H1 (cell line): Measurements from ENCODE around the gene SI. TPM values are rescaled to one million over a fixed set of nuclear protein-coding genes. Genes with fewer than 3 reads are reported as not detected.

ENCODE experiments used
- polyA plus RNA-seq, 7 experiments: library from polyadenylated mRNA; depleted of rRNA in 3 of 7; stranded (reverse) in 5 of 7; unstranded in 2 of 7; fragments of >200 nt in 5 of 7; fragments of 200-250 nt in 2 of 7; gene quantifications; 1 replicate in 5 of 7; 2 replicates in 1 of 7; 4 replicates in 1 of 7; pipeline versions ENCODE4 v1.2.1 to v1.2.3, GENCODE V29; 2011 to 2013; ENCODE audit warnings: missing spikeins in 2 of 7, mixed read lengths in 2 of 7
- total RNA-seq: library from RNA; stranded (reverse); fragmentation: NEBNext Ultra II Directional; extraction: Animal tissue kit (Norgen Biotek cat#: 25700); gene quantifications from 2 replicates; pipeline ENCODE4 v1.2.1, GENCODE V29; 2021
- TF ChIP-seq, protein P1 (sequence below): fragments of 300-600 bp; sonication (generic); IDR thresholded peaks from 2 replicates; pipeline ENCODE4 v1.7.1; 2012; ENCODE audit warnings: low read length, moderate library complexity, mild to moderate bottlenecking, inconsistent platforms; ENCODE audit not compliant: insufficient replicate concordance

The SI gene
- total and polyA plus RNA-seq, 2 of the 8 experiments (the other 6 are each of a cell fraction or from before 2014, with no cell fraction given): not detected

DNA sequence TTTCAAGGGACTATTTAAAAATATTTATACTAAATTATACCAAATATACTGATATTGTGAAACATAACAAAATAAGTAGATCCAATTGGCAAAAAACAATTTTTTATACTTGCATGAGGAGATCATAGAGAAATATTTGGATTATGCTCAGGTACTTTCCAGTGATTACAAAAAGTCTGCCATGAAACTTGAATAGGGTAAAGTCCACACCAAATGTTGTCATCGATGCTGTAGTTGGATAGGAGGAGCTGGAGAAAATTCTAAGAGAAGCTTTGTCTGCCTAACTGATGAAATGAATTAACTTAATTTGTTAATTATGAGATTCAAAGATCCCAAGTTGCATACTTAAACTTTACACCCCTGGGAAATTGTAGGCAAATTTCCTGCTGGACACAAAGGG is 93.3 kb downstream of the SI start (continued):
- TF ChIP-seq, protein P1, sequence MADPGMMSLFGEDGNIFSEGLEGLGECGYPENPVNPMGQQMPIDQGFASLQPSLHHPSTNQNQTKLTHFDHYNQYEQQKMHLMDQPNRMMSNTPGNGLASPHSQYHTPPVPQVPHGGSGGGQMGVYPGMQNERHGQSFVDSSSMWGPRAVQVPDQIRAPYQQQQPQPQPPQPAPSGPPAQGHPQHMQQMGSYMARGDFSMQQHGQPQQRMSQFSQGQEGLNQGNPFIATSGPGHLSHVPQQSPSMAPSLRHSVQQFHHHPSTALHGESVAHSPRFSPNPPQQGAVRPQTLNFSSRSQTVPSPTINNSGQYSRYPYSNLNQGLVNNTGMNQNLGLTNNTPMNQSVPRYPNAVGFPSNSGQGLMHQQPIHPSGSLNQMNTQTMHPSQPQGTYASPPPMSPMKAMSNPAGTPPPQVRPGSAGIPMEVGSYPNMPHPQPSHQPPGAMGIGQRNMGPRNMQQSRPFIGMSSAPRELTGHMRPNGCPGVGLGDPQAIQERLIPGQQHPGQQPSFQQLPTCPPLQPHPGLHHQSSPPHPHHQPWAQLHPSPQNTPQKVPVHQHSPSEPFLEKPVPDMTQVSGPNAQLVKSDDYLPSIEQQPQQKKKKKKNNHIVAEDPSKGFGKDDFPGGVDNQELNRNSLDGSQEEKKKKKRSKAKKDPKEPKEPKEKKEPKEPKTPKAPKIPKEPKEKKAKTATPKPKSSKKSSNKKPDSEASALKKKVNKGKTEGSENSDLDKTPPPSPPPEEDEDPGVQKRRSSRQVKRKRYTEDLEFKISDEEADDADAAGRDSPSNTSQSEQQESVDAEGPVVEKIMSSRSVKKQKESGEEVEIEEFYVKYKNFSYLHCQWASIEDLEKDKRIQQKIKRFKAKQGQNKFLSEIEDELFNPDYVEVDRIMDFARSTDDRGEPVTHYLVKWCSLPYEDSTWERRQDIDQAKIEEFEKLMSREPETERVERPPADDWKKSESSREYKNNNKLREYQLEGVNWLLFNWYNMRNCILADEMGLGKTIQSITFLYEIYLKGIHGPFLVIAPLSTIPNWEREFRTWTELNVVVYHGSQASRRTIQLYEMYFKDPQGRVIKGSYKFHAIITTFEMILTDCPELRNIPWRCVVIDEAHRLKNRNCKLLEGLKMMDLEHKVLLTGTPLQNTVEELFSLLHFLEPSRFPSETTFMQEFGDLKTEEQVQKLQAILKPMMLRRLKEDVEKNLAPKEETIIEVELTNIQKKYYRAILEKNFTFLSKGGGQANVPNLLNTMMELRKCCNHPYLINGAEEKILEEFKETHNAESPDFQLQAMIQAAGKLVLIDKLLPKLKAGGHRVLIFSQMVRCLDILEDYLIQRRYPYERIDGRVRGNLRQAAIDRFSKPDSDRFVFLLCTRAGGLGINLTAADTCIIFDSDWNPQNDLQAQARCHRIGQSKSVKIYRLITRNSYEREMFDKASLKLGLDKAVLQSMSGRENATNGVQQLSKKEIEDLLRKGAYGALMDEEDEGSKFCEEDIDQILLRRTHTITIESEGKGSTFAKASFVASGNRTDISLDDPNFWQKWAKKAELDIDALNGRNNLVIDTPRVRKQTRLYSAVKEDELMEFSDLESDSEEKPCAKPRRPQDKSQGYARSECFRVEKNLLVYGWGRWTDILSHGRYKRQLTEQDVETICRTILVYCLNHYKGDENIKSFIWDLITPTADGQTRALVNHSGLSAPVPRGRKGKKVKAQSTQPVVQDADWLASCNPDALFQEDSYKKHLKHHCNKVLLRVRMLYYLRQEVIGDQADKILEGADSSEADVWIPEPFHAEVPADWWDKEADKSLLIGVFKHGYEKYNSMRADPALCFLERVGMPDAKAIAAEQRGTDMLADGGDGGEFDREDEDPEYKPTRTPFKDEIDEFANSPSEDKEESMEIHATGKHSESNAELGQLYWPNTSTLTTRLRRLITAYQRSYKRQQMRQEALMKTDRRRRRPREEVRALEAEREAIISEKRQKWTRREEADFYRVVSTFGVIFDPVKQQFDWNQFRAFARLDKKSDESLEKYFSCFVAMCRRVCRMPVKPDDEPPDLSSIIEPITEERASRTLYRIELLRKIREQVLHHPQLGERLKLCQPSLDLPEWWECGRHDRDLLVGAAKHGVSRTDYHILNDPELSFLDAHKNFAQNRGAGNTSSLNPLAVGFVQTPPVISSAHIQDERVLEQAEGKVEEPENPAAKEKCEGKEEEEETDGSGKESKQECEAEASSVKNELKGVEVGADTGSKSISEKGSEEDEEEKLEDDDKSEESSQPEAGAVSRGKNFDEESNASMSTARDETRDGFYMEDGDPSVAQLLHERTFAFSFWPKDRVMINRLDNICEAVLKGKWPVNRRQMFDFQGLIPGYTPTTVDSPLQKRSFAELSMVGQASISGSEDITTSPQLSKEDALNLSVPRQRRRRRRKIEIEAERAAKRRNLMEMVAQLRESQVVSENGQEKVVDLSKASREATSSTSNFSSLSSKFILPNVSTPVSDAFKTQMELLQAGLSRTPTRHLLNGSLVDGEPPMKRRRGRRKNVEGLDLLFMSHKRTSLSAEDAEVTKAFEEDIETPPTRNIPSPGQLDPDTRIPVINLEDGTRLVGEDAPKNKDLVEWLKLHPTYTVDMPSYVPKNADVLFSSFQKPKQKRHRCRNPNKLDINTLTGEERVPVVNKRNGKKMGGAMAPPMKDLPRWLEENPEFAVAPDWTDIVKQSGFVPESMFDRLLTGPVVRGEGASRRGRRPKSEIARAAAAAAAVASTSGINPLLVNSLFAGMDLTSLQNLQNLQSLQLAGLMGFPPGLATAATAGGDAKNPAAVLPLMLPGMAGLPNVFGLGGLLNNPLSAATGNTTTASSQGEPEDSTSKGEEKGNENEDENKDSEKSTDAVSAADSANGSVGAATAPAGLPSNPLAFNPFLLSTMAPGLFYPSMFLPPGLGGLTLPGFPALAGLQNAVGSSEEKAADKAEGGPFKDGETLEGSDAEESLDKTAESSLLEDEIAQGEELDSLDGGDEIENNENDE: no peak
